SH-SY5Y (cell line): ENCODE measurements around the gene CD63.

ENCODE experiments used
- GATA2 ChIP-seq: IDR thresholded peaks from 2 replicates; pipeline ENCODE4 v1.6.1; 2011; ENCODE audit warnings: mild to moderate bottlenecking, low read depth, low read length
- GATA3 ChIP-seq: IDR thresholded peaks from 2 replicates; pipeline ENCODE4 v1.6.1; 2011; ENCODE audit warnings: low read depth, mild to moderate bottlenecking, low read length, moderate library complexity

- no peak for TF ChIP-seq GATA3
- no peak for TF ChIP-seq GATA2
Measured at GRCh38 chr12:55715833-55716581, 12.8 kb downstream of the CD63 start, which contains the start of gene BLOC1S1.
